ENCODE measurements around the gene SPINK1. TPM values are rescaled to one million over a fixed set of nuclear protein-coding genes. Genes with fewer than 3 reads are reported as not detected.

Gene SPINK1
- polyA plus RNA-seq, 1 donor from 2014 or later = not detected

- peaks cover 47% of the 10 kb centered on the region for H3K79me2 ChIP-seq (replicated peaks; ENCODE audit: insufficient read depth, low read length)
- peak within 1 kb of the TSS; percentile 75 for H3K4me3 ChIP-seq (ENCODE audit: low read length)
- no peaks in the 10 kb centered on the region for H3K27me3 ChIP-seq (ENCODE audit: insufficient read depth, low read depth, low read length)
- peak within 1 kb of the TSS; percentile 59 for H3K4me2 ChIP-seq (ENCODE audit: low read length)
- peak within 1 kb of the TSS; percentile 78 for H2AFZ ChIP-seq (ENCODE audit: low read depth, low read length)
- peak within 1 kb of the TSS; percentile 93 for H3K9ac ChIP-seq (ENCODE audit: low read length)
- H3K9me3 ChIP-seq (ENCODE audit: low read length) = no peaks in the 10 kb centered on the region
- peak; percentile 56 for TF ChIP-seq RAD21 (conservative IDR thresholded peaks at IDR 0.05)
- peak; percentile 54 for TF ChIP-seq MXI1 (conservative IDR thresholded peaks at IDR 0.05; ENCODE audit: poor library complexity, severe bottlenecking)
- TF ChIP-seq REST (IDR thresholded peaks at IDR 0.05; ENCODE audit: borderline replicate concordance) = peak; percentile 96
- peak; percentile 40 for TF ChIP-seq EP300 (conservative IDR thresholded peaks at IDR 0.05; ENCODE audit: poor library complexity, severe bottlenecking)
- peak; percentile 54 for TF ChIP-seq CTCF (IDR thresholded peaks at IDR 0.05; ENCODE audit: poor library complexity, severe bottlenecking)
- TF ChIP-seq SMC3 (conservative IDR thresholded peaks at IDR 0.05; ENCODE audit: poor library complexity) = peak; percentile 57
- no peak for TF ChIP-seq EZH2 (IDR thresholded peaks at IDR 0.05; ENCODE audit: borderline replicate concordance, insufficient read depth, low read length, poor library complexity, severe bottlenecking)
- peak; percentile 99 for TF ChIP-seq TAF1 (IDR thresholded peaks at IDR 0.05; ENCODE audit: low read depth)
- TF ChIP-seq POLR2AphosphoS5 (IDR thresholded peaks at IDR 0.05) = peak; percentile 94
- H4K20me1 ChIP-seq (ENCODE audit: insufficient read depth) = peaks cover 4% of the 10 kb centered on the region
- H3F3A ChIP-seq (ENCODE audit: insufficient read depth, low read length, poor library complexity, severe bottlenecking) = no peaks in the 10 kb centered on the region
- no peaks in the 10 kb centered on the region for H3K9me2 ChIP-seq (ENCODE audit: insufficient read depth, low read length)
- peak within 1 kb of the TSS; percentile 99 for H3K27ac ChIP-seq (ENCODE audit: low read length)
- H3K36me3 ChIP-seq (ENCODE audit: insufficient read depth, low read length) = no peaks in the 10 kb centered on the region
Observed at GRCh38 chr5:147782110-147783028, 49.1 kb downstream of the SPINK1 start, which contains the start of gene JAKMIP2. Gene JAKMIP2 (minus strand): TSS chr5:147782728. CDS start chr5:147671806, 110,922 bp downstream.

- H3K4me3 ChIP-seq (ENCODE audit: low read length) = peak overlapping the region; percentile 75
- H3K27ac ChIP-seq (ENCODE audit: low read length) = peak overlapping the region; percentile 99
- H3K9me3 ChIP-seq (ENCODE audit: low read length) = no peaks in the 10 kb centered on the region
- no peaks in the 10 kb centered on the region for H3K9me2 ChIP-seq (ENCODE audit: insufficient read depth, low read length)
- peak overlapping the region; percentile 93 for H3K9ac ChIP-seq (ENCODE audit: low read length)
- H3K27me3 ChIP-seq (ENCODE audit: insufficient read depth, low read depth, low read length) = no peaks in the 10 kb centered on the region
- peaks cover 60% of the 10 kb centered on the region for H3K79me2 ChIP-seq (replicated peaks; ENCODE audit: insufficient read depth, low read length)
- peak overlapping the region; percentile 91 for H3K4me2 ChIP-seq (ENCODE audit: low read length)
- no peak overlapping the region for H2AFZ ChIP-seq (ENCODE audit: low read depth, low read length)
- no peaks in the 10 kb centered on the region for H3K36me3 ChIP-seq (ENCODE audit: insufficient read depth, low read length)
- no peaks in the 10 kb centered on the region for H3F3A ChIP-seq (ENCODE audit: insufficient read depth, low read length, poor library complexity, severe bottlenecking)
- peaks cover 4% of the 10 kb centered on the region for H4K20me1 ChIP-seq (ENCODE audit: insufficient read depth)
- no peak for TF ChIP-seq TAF1 (IDR thresholded peaks at IDR 0.05; ENCODE audit: low read depth)
- TF ChIP-seq POLR2AphosphoS5 (IDR thresholded peaks at IDR 0.05) = no peak
- peak; percentile 6 for TF ChIP-seq RAD21 (conservative IDR thresholded peaks at IDR 0.05)
- TF ChIP-seq CTCF (IDR thresholded peaks at IDR 0.05; ENCODE audit: poor library complexity, severe bottlenecking) = no peak
- TF ChIP-seq EP300 (conservative IDR thresholded peaks at IDR 0.05; ENCODE audit: poor library complexity, severe bottlenecking) = no peak
- no peak for TF ChIP-seq MXI1 (conservative IDR thresholded peaks at IDR 0.05; ENCODE audit: poor library complexity, severe bottlenecking)
- no peak for TF ChIP-seq EZH2 (IDR thresholded peaks at IDR 0.05; ENCODE audit: borderline replicate concordance, insufficient read depth, low read length, poor library complexity, severe bottlenecking)
- peak; percentile 24 for TF ChIP-seq SMC3 (conservative IDR thresholded peaks at IDR 0.05; ENCODE audit: poor library complexity)
Observed at GRCh38 chr5:147780924-147781573, 50.4 kb downstream of the SPINK1 start.
